Activated CD4-positive, alpha-beta T cell treated with anti-CD3 and anti-CD28 coated beads, Interleukin-2, amount 50 U/mL, for 4 hours (primary cell): ENCODE data around the gene SUN2.

ENCODE experiments used
- DNase-seq, 2 experiments: peaks; one replicate each; pipeline ENCODE4 v3.0.0-alpha.2; 2020

The SUN2 gene

GRCh38 chr22:38777087-38777671, 21.4 kb upstream of the SUN2 start:
- DNase-seq: no peak

- no peak for DNase-seq
These were observed 20.3 kb upstream of the SUN2 start for GRCh38 chr22:38776086-38776485.

- no peak for DNase-seq
These were observed 19.9 kb upstream of the SUN2 start for GRCh38 chr22:38775656-38776055.

- DNase-seq: no peak
These were observed 18.8 kb upstream of the SUN2 start for GRCh38 chr22:38774496-38775166.

- no peak for DNase-seq
These were observed 17.7 kb upstream of the SUN2 start for GRCh38 chr22:38773363-38773946.

GRCh38 chr22:38772623-38772873, 16.8 kb upstream of the SUN2 start:
- DNase-seq: no peak

- DNase-seq: no peak
These were observed 14.6 kb upstream of the SUN2 start for GRCh38 chr22:38770257-38770949.

- DNase-seq: no peak
These were observed 12.2 kb upstream of the SUN2 start for GRCh38 chr22:38768036-38768435.

- DNase-seq: no peak
These were observed 11.5 kb upstream of the SUN2 start for GRCh38 chr22:38767313-38767712.

- peak; percentile 27 to 31 for DNase-seq
These were observed 10.4 kb upstream of the SUN2 start for GRCh38 chr22:38766076-38766777.

- no peak for DNase-seq
These were observed 6.8 kb upstream of the SUN2 start for GRCh38 chr22:38762551-38762983.

GRCh38 chr22:38761202-38762162, 5.7 kb upstream of the SUN2 start:
- DNase-seq: no peak

GRCh38 chr22:38760477-38761201, 4.8 kb upstream of the SUN2 start:
- DNase-seq: no peak

- no peak for DNase-seq
These were observed 3.2 kb upstream of the SUN2 start for GRCh38 chr22:38759005-38759404.

GRCh38 chr22:38758276-38758945, 2.6 kb upstream of the SUN2 start:
- DNase-seq: peak; percentile 77 to 80

- DNase-seq: no peak
These were observed 1.6 kb upstream of the SUN2 start for GRCh38 chr22:38757464-38757757.

GRCh38 chr22:38756711-38757463, 1.1 kb upstream of the SUN2 start:
- no peak for DNase-seq

GRCh38 chr22:38755155-38755910, 465 bp downstream of the SUN2 start:
- peak in 1 of 2 experiments; percentile 14 for DNase-seq

- peak in 1 of 2 experiments; percentile 24 for DNase-seq
These were observed 1.0 kb downstream of the SUN2 start for GRCh38 chr22:38754751-38755154.
